DOHH2 (cell line): ENCODE measurements around the gene TMEM60.

Experiments
- H3F3A ChIP-seq: fragments of 200-600 bp; sonication (generic), shearing (Covaris generic); 2 replicates; pipeline ENCODE4 v1.6.0; 2016; ENCODE audit warnings: antibody characterized with exemption, mild to moderate bottlenecking; ENCODE audit not compliant: control insufficient read depth, insufficient read depth
- H3K27ac ChIP-seq: fragments of 200-600 bp; sonication (generic); 2 replicates; pipeline ENCODE4 v1.5.1; 2014; ENCODE audit warnings: low read depth, mild to moderate bottlenecking, low read length, moderate library complexity
- H3K27me3 ChIP-seq: fragments of 200-600 bp; sonication (generic); 2 replicates; pipeline ENCODE4 v1.6.1; 2014; ENCODE audit warnings: mild to moderate bottlenecking, low read length, mixed read lengths; ENCODE audit not compliant: control insufficient read depth
- H3K36me3 ChIP-seq: fragments of 200-600 bp; sonication (generic); 2 replicates; pipeline ENCODE4 v1.6.1; 2014; ENCODE audit warnings: mild to moderate bottlenecking, low read length, moderate library complexity, mixed read lengths; ENCODE audit not compliant: control insufficient read depth
- H3K4me1 ChIP-seq: fragments of 200-600 bp; sonication (generic); 2 replicates; pipeline ENCODE4 v1.6.1; 2014; ENCODE audit warnings: mild to moderate bottlenecking, low read length, mixed read lengths; ENCODE audit not compliant: control insufficient read depth
- H3K4me2 ChIP-seq: fragments of 200-600 bp; sonication (generic); 2 replicates; pipeline ENCODE4 v1.6.0; 2014; ENCODE audit warnings: mild to moderate bottlenecking, low read length, moderate library complexity
- H3K4me3 ChIP-seq: fragments of 200-600 bp; sonication (generic); 2 replicates; pipeline ENCODE4 v1.5.1; 2014; ENCODE audit warnings: mild to moderate bottlenecking, low read length, mixed read lengths
- H3K79me2 ChIP-seq: fragments of 200-600 bp; sonication (generic); 2 replicates; pipeline ENCODE4 v1.6.1; 2014; ENCODE audit warnings: mild to moderate bottlenecking, low read length, mixed read lengths; ENCODE audit not compliant: control insufficient read depth
- H3K9me2 ChIP-seq: fragments of 200-600 bp; sonication (generic); replicated peaks from 2 replicates; pipeline ENCODE4 v1.6.1; 2014; ENCODE audit warnings: mild to moderate bottlenecking, low read length, mixed read lengths; ENCODE audit not compliant: control insufficient read depth
- H3K9me3 ChIP-seq: fragments of 200-600 bp; sonication (generic); 2 replicates; pipeline ENCODE4 v1.6.1; 2014; ENCODE audit warnings: antibody characterized with exemption, low read length, mixed read lengths; ENCODE audit not compliant: control insufficient read depth, insufficient read depth
- H4K20me1 ChIP-seq: fragments of 200-600 bp; sonication (generic); 2 replicates; pipeline ENCODE4 v1.6.0; 2014; ENCODE audit warnings: low read depth, mild to moderate bottlenecking, antibody characterized with exemption, low read length, moderate library complexity; ENCODE audit not compliant: control insufficient read depth, insufficient read depth
- EZH2phosphoT487 ChIP-seq: fragments of 200-600 bp; sonication (generic); IDR thresholded peaks from 2 replicates; pipeline ENCODE4 v1.6.1; 2017; ENCODE audit warnings: borderline replicate concordance, mild to moderate bottlenecking, antibody characterized with exemption, low read length, moderate library complexity, mixed read lengths
- TF ChIP-seq, protein P1 (sequence below): fragments of 200-600 bp; sonication (generic); IDR thresholded peaks from one replicate; pipeline ENCODE4 v1.5.1; 2014; ENCODE audit warnings: antibody characterized with exemption, mild to moderate bottlenecking, low read depth, low read length; ENCODE audit not compliant: poor library complexity, severe bottlenecking

The TMEM60 gene

DNA sequence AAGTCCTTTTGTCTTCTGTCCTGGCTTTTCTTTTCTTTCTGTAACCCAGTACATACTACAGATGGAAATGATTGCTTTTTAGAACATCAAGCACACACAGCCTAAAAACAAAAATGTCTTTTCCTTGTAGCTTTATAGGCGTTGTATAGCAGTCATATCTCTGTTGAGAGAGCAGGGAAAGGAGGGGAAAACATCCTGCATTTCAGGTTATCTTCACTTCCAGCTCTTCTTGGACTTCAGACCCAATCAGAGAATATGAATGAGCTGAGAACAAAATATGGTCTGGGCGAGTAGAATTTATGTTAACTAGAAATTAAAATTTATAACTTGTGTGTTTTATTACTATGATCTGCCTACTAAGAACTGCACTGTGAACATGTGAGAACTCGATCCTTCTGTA is 14.7 kb downstream of the TMEM60 start:
- peaks cover 8% of the 10 kb centered on the region; the same call in 1 of the 2 replicates for H3F3A ChIP-seq
- no peak for TF ChIP-seq EZH2phosphoT487
- TF ChIP-seq, protein P1, sequence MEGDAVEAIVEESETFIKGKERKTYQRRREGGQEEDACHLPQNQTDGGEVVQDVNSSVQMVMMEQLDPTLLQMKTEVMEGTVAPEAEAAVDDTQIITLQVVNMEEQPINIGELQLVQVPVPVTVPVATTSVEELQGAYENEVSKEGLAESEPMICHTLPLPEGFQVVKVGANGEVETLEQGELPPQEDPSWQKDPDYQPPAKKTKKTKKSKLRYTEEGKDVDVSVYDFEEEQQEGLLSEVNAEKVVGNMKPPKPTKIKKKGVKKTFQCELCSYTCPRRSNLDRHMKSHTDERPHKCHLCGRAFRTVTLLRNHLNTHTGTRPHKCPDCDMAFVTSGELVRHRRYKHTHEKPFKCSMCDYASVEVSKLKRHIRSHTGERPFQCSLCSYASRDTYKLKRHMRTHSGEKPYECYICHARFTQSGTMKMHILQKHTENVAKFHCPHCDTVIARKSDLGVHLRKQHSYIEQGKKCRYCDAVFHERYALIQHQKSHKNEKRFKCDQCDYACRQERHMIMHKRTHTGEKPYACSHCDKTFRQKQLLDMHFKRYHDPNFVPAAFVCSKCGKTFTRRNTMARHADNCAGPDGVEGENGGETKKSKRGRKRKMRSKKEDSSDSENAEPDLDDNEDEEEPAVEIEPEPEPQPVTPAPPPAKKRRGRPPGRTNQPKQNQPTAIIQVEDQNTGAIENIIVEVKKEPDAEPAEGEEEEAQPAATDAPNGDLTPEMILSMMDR = no peak
- peaks cover 17% of the 10 kb centered on the region for H3K4me1 ChIP-seq
- no peak overlapping the region for H3K4me2 ChIP-seq
- no peaks in the 10 kb centered on the region for H3K9me3 ChIP-seq
- no peak overlapping the region for H3K27ac ChIP-seq
- H3K4me3 ChIP-seq = no peak overlapping the region
- no peaks in the 10 kb centered on the region for H3K9me2 ChIP-seq
- peaks cover 36% of the 10 kb centered on the region for H3K36me3 ChIP-seq
- no peaks in the 10 kb centered on the region for H3K79me2 ChIP-seq
- no peaks in the 10 kb centered on the region for H3K27me3 ChIP-seq
- H4K20me1 ChIP-seq = no peaks in the 10 kb centered on the region; the same call in 1 of the 2 replicates

DNA sequence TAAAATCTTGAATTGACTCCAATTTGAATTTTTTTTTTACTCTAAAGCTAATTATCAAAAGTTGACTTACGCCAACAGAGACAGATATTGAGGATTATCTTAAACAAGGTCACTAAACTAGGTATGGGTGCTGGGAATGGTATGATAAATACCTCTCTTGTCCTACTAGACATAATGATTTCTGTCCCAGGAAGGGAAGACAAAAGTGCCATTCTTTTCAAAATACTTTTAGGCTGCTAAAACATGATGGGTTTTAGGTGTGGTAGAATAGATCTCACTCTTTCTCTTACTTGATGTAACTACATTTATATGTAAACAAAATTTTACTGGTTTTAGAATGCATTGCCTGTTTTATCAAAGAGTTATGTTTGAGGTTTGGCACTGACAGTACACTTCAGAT is 15.1 kb downstream of the TMEM60 start:
- no peaks in the 10 kb centered on the region; the same call in 1 of the 2 replicates for H4K20me1 ChIP-seq
- H3F3A ChIP-seq = peaks cover 4% of the 10 kb centered on the region; the same call in 1 of the 2 replicates
- H3K4me1 ChIP-seq = peaks cover 17% of the 10 kb centered on the region
- no peaks in the 10 kb centered on the region for H3K79me2 ChIP-seq
- H3K4me3 ChIP-seq = no peak overlapping the region
- H3K4me2 ChIP-seq = no peak overlapping the region
- no peaks in the 10 kb centered on the region for H3K9me2 ChIP-seq
- no peaks in the 10 kb centered on the region for H3K27me3 ChIP-seq
- peaks cover 41% of the 10 kb centered on the region for H3K36me3 ChIP-seq
- no peaks in the 10 kb centered on the region for H3K9me3 ChIP-seq
- no peak overlapping the region for H3K27ac ChIP-seq
- no peak for TF ChIP-seq EZH2phosphoT487
- TF ChIP-seq, protein P1 = no peak

GRCh38 chr7:77782383-77782782 is 15.9 kb downstream of the TMEM60 start:
- Histone ChIP-seq H4K20me1 (no peaks in the 10 kb centered on the region; the same call in 1 of the 2 replicates), H3K9me3 (no peaks in the 10 kb centered on the region), H3K36me3 (peaks cover 47% of the 10 kb centered on the region), H3K27me3 (no peaks in the 10 kb centered on the region), H3K4me2 (no peak overlapping the region), H3K4me3 (no peak overlapping the region), H3K27ac (no peak overlapping the region), H3K79me2 (no peaks in the 10 kb centered on the region), H3K9me2 (no peaks in the 10 kb centered on the region), H3K4me1 (peaks cover 17% of the 10 kb centered on the region), H3F3A (peaks cover 4% of the 10 kb centered on the region; the same call in 1 of the 2 replicates)
- TF ChIP-seq EZH2phosphoT487 = no peak
- TF ChIP-seq, protein P1 = no peak
